Panc1 (cell line): ENCODE results near the gene NMNAT3. TPM values are rescaled to one million over a fixed set of nuclear protein-coding genes. Genes with fewer than 3 reads are reported as not detected.

Experiments
- ATAC-seq: fragments of 200-7000 bp; cut with Tn5 transposase; 2 replicates; pipeline ENCODE4 v1.9.1; 2020; ENCODE audit warnings: mild to moderate bottlenecking, moderate library complexity
- BruUV-seq: library from RNA; stranded (reverse); fragments of 400-500 nt; replicated peaks from 2 replicates; lab custom pipeline; 2021; lab: Mats Ljungman, UMichigan
- CTCF ChIA-PET: fragments of 300-600 bp; sonication (Branson Sonifier 250); formaldehyde crosslinking; loops from one replicate; lab custom pipeline; 2022; ENCODE audit warnings: antibody characterized with exemption; lab: Charles Lee
- POLR2A ChIA-PET: fragments of 300-600 bp; sonication (Branson Sonifier 250); formaldehyde crosslinking; loops from one replicate; lab custom pipeline; 2022; ENCODE audit warnings: antibody characterized with exemption; lab: Charles Lee
- DNase-seq: peaks from one replicate; pipeline ENCODE4 v3.0.0-alpha.2; 2010; ENCODE audit warnings: low read depth, low spot score
- H3K27ac ChIP-seq: 2 replicates; pipeline ENCODE4 v1.5.1; 2011; ENCODE audit warnings: mild to moderate bottlenecking, low read length, inconsistent platforms
- H3K27me3 ChIP-seq: fragments of 200-500 bp; sonication (Bioruptor generic); 2 replicates; pipeline ENCODE4 v1.6.0; 2014; ENCODE audit warnings: low read length, inconsistent platforms; ENCODE audit not compliant: control insufficient read depth, insufficient read depth
- H3K36me3 ChIP-seq: fragments of 200-500 bp; sonication (Bioruptor generic); 2 replicates; pipeline ENCODE4 v1.5.1; 2014; ENCODE audit warnings: inconsistent platforms, mild to moderate bottlenecking, low read length, moderate library complexity; ENCODE audit not compliant: control insufficient read depth, insufficient read depth
- H3K4me1 ChIP-seq: 2 replicates; pipeline ENCODE4 v1.5.1; 2011; ENCODE audit warnings: inconsistent platforms, mild to moderate bottlenecking, low read length, moderate library complexity; ENCODE audit not compliant: control insufficient read depth, insufficient read depth
- H3K4me3 ChIP-seq, 2 experiments: 2 replicates each; pipeline ENCODE4 v1.5.1; 2011 to 2012; ENCODE audit warnings: low read depth in 2 of 2, low read length in 2 of 2, mild to moderate bottlenecking in 2 of 2, inconsistent platforms in 1 of 2, moderate library complexity in 1 of 2
- H3K9me3 ChIP-seq: fragments of 200-500 bp; sonication (Bioruptor generic); 2 replicates; pipeline ENCODE4 v1.5.1; 2014; ENCODE audit warnings: low read depth, mild to moderate bottlenecking, inconsistent platforms, low read length, moderate library complexity; ENCODE audit not compliant: control insufficient read depth, insufficient read depth
- POLR2AphosphoS5 ChIP-seq: IDR thresholded peaks from 2 replicates; pipeline ENCODE4 v1.6.1; 2012; ENCODE audit warnings: mild to moderate bottlenecking, low read depth, low read length, moderate library complexity
- SIN3A ChIP-seq: IDR thresholded peaks from 2 replicates; pipeline ENCODE4 v1.6.1; 2012; ENCODE audit warnings: low read depth, mild to moderate bottlenecking, low read length, moderate library complexity, borderline replicate concordance; ENCODE audit not compliant: insufficient read depth
- TCF7L2 ChIP-seq: IDR thresholded peaks from 2 replicates; pipeline ENCODE4 v1.6.1; 2011; ENCODE audit warnings: mild to moderate bottlenecking, low read depth, low read length, inconsistent platforms
- in situ Hi-C: cut with HindIII; loops from 2 replicates; pipeline ENCODE4 v1.10.0; 2016; ENCODE audit warnings: low sequenced_read_pairs, low pct_unique_long_range_greater_than_20kb
- intact Hi-C: fragments of 100-400 bp; cut with micrococcal nuclease; formaldehyde crosslinking; loops from one replicate; pipeline ENCODE4 v1.10.0; 2022; ENCODE audit not compliant: unreplicated experiment
- total RNA-seq: library from RNA; stranded (reverse); gene quantifications from one replicate; pipeline ENCODE4 v1.2.1, GENCODE V29; 2021; ENCODE audit not compliant: unreplicated experiment
- TF ChIP-seq, protein P1 (sequence below): fragments of 450-650 bp; IDR thresholded peaks from 2 replicates; pipeline ENCODE4 v1.5.1; 2017; ENCODE audit warnings: mild to moderate bottlenecking
- TF ChIP-seq, protein P2 (sequence below), 2 experiments: IDR thresholded peaks; 2 replicates each; pipeline ENCODE4 v1.6.1; 2011 to 2012; ENCODE audit warnings: low read depth in 2 of 2, control low read depth in 1 of 2, low read length in 1 of 2, mild to moderate bottlenecking in 1 of 2, moderate library complexity in 1 of 2; ENCODE audit not compliant: insufficient read depth in 1 of 2

Gene NMNAT3
- total RNA-seq, 1 experiment from 2014 or later = 1.9 TPM

DNA sequence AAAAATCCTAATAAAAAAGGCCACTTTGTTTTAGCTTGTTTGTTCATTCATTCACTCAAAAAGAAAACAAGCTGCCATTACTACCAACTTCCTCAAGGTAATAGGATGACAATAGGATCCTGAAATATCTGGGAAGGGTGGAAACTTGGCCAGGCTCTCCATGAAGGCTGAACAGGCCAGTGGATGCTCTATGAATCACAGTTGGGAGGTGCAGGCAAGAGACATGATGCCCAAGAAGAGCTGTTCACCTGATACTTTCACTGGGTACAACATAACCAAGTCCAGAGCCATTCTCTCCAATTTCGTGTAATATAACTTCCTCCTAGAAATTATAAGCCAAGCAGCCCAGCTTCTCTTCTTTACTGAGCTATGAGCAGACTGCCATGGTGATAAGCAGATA lies 37.3 kb downstream of the NMNAT3 start:
- CTCF ChIA-PET = no interaction called here

DNA sequence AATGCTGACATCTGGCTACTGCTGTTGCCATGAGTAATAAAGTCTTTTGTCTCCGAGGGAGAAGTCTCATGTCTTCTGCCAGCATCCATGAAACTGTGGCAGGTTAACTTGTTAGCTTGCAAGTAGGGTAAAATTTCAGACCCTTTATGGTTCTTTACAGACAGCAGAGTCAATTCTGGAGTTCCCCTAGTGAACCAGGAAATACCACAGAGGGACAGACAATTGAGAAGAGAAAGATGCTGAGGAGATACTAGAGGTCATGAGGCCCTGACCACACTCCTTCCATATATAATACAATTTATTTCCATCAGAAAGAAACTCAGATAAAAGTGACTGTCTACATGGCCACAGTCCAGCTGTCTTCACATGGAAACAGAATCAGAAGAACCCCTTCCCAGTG lies 38.1 kb downstream of the NMNAT3 start:
- intact Hi-C loops = no loop called here
- Histone ChIP-seq H3K27ac (no peak overlapping the region), H3K27me3 (no peaks in the 10 kb centered on the region), H3K4me3 (no peak overlapping the region), H3K4me1 (no peaks in the 10 kb centered on the region), H3K9me3 (no peaks in the 10 kb centered on the region), H3K36me3 (no peaks in the 10 kb centered on the region)
- ATAC-seq (no peak), DNase-seq (no peak)
- in situ Hi-C loops = no loop called here
- POLR2A ChIA-PET = no interaction called here
- no TSS peak for BruUV-seq
- TF ChIP-seq POLR2AphosphoS5 = no peak
- TF ChIP-seq, protein P1, sequence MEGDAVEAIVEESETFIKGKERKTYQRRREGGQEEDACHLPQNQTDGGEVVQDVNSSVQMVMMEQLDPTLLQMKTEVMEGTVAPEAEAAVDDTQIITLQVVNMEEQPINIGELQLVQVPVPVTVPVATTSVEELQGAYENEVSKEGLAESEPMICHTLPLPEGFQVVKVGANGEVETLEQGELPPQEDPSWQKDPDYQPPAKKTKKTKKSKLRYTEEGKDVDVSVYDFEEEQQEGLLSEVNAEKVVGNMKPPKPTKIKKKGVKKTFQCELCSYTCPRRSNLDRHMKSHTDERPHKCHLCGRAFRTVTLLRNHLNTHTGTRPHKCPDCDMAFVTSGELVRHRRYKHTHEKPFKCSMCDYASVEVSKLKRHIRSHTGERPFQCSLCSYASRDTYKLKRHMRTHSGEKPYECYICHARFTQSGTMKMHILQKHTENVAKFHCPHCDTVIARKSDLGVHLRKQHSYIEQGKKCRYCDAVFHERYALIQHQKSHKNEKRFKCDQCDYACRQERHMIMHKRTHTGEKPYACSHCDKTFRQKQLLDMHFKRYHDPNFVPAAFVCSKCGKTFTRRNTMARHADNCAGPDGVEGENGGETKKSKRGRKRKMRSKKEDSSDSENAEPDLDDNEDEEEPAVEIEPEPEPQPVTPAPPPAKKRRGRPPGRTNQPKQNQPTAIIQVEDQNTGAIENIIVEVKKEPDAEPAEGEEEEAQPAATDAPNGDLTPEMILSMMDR = no peak
- TF ChIP-seq TCF7L2 = no peak
- TF ChIP-seq, protein P2, sequence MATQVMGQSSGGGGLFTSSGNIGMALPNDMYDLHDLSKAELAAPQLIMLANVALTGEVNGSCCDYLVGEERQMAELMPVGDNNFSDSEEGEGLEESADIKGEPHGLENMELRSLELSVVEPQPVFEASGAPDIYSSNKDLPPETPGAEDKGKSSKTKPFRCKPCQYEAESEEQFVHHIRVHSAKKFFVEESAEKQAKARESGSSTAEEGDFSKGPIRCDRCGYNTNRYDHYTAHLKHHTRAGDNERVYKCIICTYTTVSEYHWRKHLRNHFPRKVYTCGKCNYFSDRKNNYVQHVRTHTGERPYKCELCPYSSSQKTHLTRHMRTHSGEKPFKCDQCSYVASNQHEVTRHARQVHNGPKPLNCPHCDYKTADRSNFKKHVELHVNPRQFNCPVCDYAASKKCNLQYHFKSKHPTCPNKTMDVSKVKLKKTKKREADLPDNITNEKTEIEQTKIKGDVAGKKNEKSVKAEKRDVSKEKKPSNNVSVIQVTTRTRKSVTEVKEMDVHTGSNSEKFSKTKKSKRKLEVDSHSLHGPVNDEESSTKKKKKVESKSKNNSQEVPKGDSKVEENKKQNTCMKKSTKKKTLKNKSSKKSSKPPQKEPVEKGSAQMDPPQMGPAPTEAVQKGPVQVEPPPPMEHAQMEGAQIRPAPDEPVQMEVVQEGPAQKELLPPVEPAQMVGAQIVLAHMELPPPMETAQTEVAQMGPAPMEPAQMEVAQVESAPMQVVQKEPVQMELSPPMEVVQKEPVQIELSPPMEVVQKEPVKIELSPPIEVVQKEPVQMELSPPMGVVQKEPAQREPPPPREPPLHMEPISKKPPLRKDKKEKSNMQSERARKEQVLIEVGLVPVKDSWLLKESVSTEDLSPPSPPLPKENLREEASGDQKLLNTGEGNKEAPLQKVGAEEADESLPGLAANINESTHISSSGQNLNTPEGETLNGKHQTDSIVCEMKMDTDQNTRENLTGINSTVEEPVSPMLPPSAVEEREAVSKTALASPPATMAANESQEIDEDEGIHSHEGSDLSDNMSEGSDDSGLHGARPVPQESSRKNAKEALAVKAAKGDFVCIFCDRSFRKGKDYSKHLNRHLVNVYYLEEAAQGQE (IDR thresholded peaks at IDR 0.05; ENCODE audit: insufficient read depth in 1 of 2, low read depth in 2 of 2, low read length in 1 of 2) = no peak
- TF ChIP-seq SIN3A = no peak
- CTCF ChIA-PET = no interaction called here

More for the DNA sequence above, 37.3 kb downstream of the NMNAT3 start:
- Histone ChIP-seq H3K9me3 (no peaks in the 10 kb centered on the region), H3K27ac (no peak overlapping the region), H3K4me3 (no peak overlapping the region), H3K27me3 (no peaks in the 10 kb centered on the region), H3K4me1 (no peaks in the 10 kb centered on the region), H3K36me3 (no peaks in the 10 kb centered on the region)
- TF ChIP-seq SIN3A (no peak), POLR2AphosphoS5 (no peak), TCF7L2 (no peak)
- TF ChIP-seq, protein P1 = no peak
- no peak for ATAC-seq
- intact Hi-C loops (no loop called here), in situ Hi-C loops (no loop called here)
- POLR2A ChIA-PET = no interaction called here
- no TSS peak for BruUV-seq
- DNase-seq = no peak

DNA sequence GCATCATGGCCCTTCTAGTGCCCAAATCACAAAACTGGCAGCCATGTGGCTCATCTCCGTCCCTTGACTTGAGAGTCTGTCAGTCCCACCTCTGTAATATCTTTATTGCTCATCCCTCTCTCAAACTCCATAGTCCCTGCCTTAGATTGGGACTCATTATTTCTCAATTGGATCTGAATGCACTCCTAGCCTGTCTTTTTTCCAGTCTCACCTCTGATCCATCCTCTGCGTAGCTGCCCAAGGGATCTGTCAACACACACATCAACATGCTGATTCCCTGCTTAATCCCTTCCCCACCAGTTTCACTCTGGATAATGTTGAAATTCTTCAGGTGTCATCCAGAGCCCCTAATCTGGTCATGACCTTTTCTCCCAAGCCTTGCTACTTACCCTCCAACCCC lies 39.3 kb downstream of the NMNAT3 start:
- intact Hi-C loops = no loop called here
- ChIA-PET POLR2A (no interaction called here), CTCF (no interaction called here)
- Histone ChIP-seq H3K4me3 (no peak overlapping the region), H3K4me1 (no peaks in the 10 kb centered on the region), H3K9me3 (no peaks in the 10 kb centered on the region), H3K27me3 (no peaks in the 10 kb centered on the region), H3K36me3 (no peaks in the 10 kb centered on the region), H3K27ac (no peak overlapping the region)
- BruUV-seq = no TSS peak
- TF ChIP-seq, protein P2 (IDR thresholded peaks at IDR 0.05; ENCODE audit: insufficient read depth in 1 of 2, low read depth in 2 of 2, low read length in 1 of 2) = no peak
- ATAC-seq = no peak
- in situ Hi-C loops = no loop called here
- no peak for DNase-seq
